Lung (tissue), 12 donors: ENCODE data around the gene ATXN1. TPM values are rescaled to one million over a fixed set of nuclear protein-coding genes. Genes with fewer than 3 reads are reported as not detected.

Source experiments
- ATAC-seq: fragments of 200-7000 bp; cut with Tn5 transposase; one replicate; pipeline ENCODE4 v1.9.1; 2020; ENCODE audit warnings: moderate number of reproducible peaks; ENCODE audit not compliant: insufficient read depth, low FRiP score
- DNase-seq, 3 donors: peaks; one replicate each; pipeline ENCODE4 v3.0.0-alpha.2; 2013 to 2017
- H3K27ac ChIP-seq, 2 donors: one replicate each; pipeline ENCODE4 v1.5.1; 2013; ENCODE audit warnings: mild to moderate bottlenecking in 2 of 2, moderate library complexity in 2 of 2, control low read depth in 1 of 2, inconsistent platforms in 1 of 2, low read depth in 1 of 2, low read length in 1 of 2
- H3K27me3 ChIP-seq, 3 donors: one replicate each; pipeline ENCODE4 v1.5.1; 2013; ENCODE audit warnings: low read length in 2 of 3; ENCODE audit not compliant: control insufficient read depth in 3 of 3, insufficient read depth in 3 of 3
- H3K36me3 ChIP-seq, 4 donors: one replicate each; pipeline ENCODE4 v1.5.1; 2013; ENCODE audit warnings: low read length in 4 of 4, mild to moderate bottlenecking in 1 of 4, moderate library complexity in 1 of 4; ENCODE audit not compliant: control insufficient read depth in 4 of 4, insufficient read depth in 4 of 4
- H3K4me1 ChIP-seq, 5 donors: one replicate each; pipeline ENCODE4 v1.5.1; 2013; ENCODE audit warnings: low read length in 5 of 5, mild to moderate bottlenecking in 2 of 5, moderate library complexity in 1 of 5; ENCODE audit not compliant: control insufficient read depth in 5 of 5, insufficient read depth in 5 of 5
- H3K4me3 ChIP-seq: one replicate; pipeline ENCODE4 v1.5.1; 2013; ENCODE audit warnings: mild to moderate bottlenecking, control low read depth, moderate library complexity
- H3K9ac ChIP-seq, 2 donors: one replicate each; pipeline ENCODE4 v1.5.1; 2013; ENCODE audit warnings: low read length in 2 of 2, control low read depth in 1 of 2; ENCODE audit not compliant: insufficient read depth in 1 of 2
- H3K9me3 ChIP-seq, 4 donors: one replicate each; pipeline ENCODE4 v1.5.1; 2013; ENCODE audit warnings: low read length in 3 of 4, mild to moderate bottlenecking in 1 of 4, moderate library complexity in 1 of 4; ENCODE audit not compliant: control insufficient read depth in 4 of 4, insufficient read depth in 3 of 4
- WGBS, 2 donors: extraction: QIAGEN DNeasy Blood & Tissue Kit; methylation state at CpG; one replicate each; pipeline ENCODE4 v1.1.7; 2013; 5-methylcytosine and 5-hydroxymethylcytosine counted together
- polyA plus RNA-seq, 2 donors: library from polyadenylated mRNA; stranded (reverse); fragments of 200-250 nt; gene quantifications; one replicate each; pipeline ENCODE4 v1.2.1, GENCODE V29; 2013
- total RNA-seq, 2 donors: library from RNA; depleted of rRNA in 1 of 2; stranded (reverse); fragments of >200 nt in 1 of 2; gene quantifications; one replicate each; pipeline ENCODE4 v1.2.1, GENCODE V29; 2014 to 2021
- TF ChIP-seq, protein P1 (sequence below): IDR thresholded peaks from 2 replicates; pipeline ENCODE4 v1.5.1; 2012; ENCODE audit warnings: mild to moderate bottlenecking; ENCODE audit errors: control extremely low read depth, extremely low read depth
- donor health status: control.
- donor health status: control.
- donor health status: Bipolar disorder and iron deficiency.
- donor health status: healthy.
- donor health status: DM: yes; HTN: yes; CAD: no.

The ATXN1 gene
- total and polyA plus RNA-seq, 4 donors, result 9.7 to 108 (median 34.9) TPM

DNA sequence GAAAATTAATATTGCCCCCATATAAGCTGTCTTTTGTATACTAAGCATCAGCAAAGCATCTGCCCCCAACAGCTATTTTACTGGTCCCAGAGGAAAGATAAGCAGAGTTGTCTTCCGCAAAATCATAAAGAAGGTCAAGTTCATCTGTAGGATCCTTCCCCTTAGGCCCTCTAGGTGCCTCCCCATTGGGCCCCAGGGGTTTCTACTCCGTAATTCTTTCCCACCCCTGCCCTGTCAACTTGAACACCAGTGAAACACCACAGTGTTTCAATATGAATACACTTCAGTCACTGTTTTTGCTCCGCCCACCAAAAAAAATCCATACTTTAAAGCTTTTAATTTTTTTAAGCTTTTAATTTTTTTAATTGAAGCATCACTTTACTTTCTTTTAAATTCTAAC is 159.2 kb downstream of the ATXN1 start:
- TF ChIP-seq, protein P1, sequence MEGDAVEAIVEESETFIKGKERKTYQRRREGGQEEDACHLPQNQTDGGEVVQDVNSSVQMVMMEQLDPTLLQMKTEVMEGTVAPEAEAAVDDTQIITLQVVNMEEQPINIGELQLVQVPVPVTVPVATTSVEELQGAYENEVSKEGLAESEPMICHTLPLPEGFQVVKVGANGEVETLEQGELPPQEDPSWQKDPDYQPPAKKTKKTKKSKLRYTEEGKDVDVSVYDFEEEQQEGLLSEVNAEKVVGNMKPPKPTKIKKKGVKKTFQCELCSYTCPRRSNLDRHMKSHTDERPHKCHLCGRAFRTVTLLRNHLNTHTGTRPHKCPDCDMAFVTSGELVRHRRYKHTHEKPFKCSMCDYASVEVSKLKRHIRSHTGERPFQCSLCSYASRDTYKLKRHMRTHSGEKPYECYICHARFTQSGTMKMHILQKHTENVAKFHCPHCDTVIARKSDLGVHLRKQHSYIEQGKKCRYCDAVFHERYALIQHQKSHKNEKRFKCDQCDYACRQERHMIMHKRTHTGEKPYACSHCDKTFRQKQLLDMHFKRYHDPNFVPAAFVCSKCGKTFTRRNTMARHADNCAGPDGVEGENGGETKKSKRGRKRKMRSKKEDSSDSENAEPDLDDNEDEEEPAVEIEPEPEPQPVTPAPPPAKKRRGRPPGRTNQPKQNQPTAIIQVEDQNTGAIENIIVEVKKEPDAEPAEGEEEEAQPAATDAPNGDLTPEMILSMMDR, result no peak
- 90 to 96% methylated on average over 3 of the region's 3 CpGs for WGBS, 2 donors
- DNase-seq, result no peak
- no peak overlapping the region for H3K4me3 ChIP-seq
- H3K9ac ChIP-seq, result no peak overlapping the region
- no peaks in the 10 kb centered on the region for H3K9me3 ChIP-seq
- no peak overlapping the region for H3K27ac ChIP-seq
- peaks cover 0 to 10% (median 5%) of the 10 kb centered on the region in 4 donors for H3K36me3 ChIP-seq
- ATAC-seq, result no peak
- H3K4me1 ChIP-seq, result peaks cover 0 to 2% (median 0%) of the 10 kb centered on the region in 5 donors
- no peaks in the 10 kb centered on the region for H3K27me3 ChIP-seq

DNA sequence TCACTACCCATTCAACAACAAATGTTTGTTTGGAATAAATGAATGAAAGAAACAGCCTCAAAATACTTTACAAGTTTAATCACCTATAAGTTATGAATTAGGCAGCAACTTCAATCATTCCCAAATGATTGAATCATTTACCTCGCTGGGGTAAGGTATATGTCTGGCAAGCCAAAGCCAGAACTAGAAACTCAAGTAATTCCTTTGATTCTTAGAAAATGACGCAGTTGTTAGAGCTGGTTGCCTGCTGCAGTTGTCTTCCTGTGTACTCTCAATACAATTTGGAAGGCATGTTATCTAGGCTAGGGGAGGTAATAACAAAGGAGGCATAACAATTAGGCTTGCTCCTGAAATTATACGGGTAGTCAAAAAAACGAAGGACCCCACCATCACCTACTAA is 160.6 kb downstream of the ATXN1 start:
- no peak overlapping the region for H3K27ac ChIP-seq
- no peak overlapping the region for H3K4me3 ChIP-seq
- H3K4me1 ChIP-seq, result peaks cover 0 to 2% (median 0%) of the 10 kb centered on the region in 5 donors
- no peaks in the 10 kb centered on the region for H3K9me3 ChIP-seq
- DNase-seq, result no peak
- TF ChIP-seq, protein P1, result no peak
- ATAC-seq, result no peak
- H3K36me3 ChIP-seq, result peaks cover 0 to 10% (median 5%) of the 10 kb centered on the region in 4 donors
- H3K27me3 ChIP-seq, result no peaks in the 10 kb centered on the region
- H3K9ac ChIP-seq, result no peak overlapping the region
- 96 to 97% methylated on average over 4 of the region's 4 CpGs for WGBS, 2 donors

DNA sequence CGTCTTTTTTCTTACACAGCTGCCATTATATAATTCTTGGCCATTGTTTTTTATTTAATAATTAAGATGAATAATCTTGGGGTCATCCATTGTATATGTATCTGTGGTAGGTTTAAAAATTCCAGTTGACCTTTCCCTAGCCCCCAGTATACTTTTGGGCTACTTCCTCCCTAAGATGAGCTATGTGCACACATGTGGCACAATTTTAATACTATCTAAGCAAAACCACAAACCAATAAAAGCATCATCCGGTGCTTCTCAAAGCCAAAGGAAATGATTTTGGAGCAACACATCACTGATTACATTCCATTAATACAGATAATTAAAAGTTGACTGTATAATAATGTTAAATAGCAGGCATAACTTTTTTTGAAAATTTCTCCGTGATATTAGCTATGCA is 161.2 kb downstream of the ATXN1 start:
- TF ChIP-seq, protein P1, result no peak
- no peak for ATAC-seq

More for the DNA sequence above, 161.2 kb downstream of the ATXN1 start:
- peaks cover 0 to 10% (median 5%) of the 10 kb centered on the region in 4 donors for H3K36me3 ChIP-seq
- no peak overlapping the region for H3K27ac ChIP-seq
- H3K4me3 ChIP-seq, result no peak overlapping the region
- H3K4me1 ChIP-seq, result peaks cover 0 to 2% (median 0%) of the 10 kb centered on the region in 5 donors
- DNase-seq, result no peak
- no peaks in the 10 kb centered on the region for H3K9me3 ChIP-seq
- no peak overlapping the region for H3K9ac ChIP-seq
- WGBS, 2 donors, result 75 to 85% methylated on average over 3 of the region's 3 CpGs
- H3K27me3 ChIP-seq, result no peaks in the 10 kb centered on the region
